Dendritic cell treated with granulocyte-macrophage colony-stimulating factor and Interleukin-4, amounts not matched to agents 40 ng/mL and 50 ng/mL, for 4 days (primary cell): ENCODE results near the gene PGM3.
"Not testable (repeated sequence)": the region's sequence is repeated elsewhere in the genome, so short reads cannot be mapped to it uniquely, and the experiment has no call there.

Experiments used
- H3K27ac Mint-ChIP-seq: one replicate; pipeline ENCODE4 v1.8.0; 2022; ENCODE audit warnings: mild to moderate bottlenecking, mixed read lengths
- H3K27me3 Mint-ChIP-seq: one replicate; pipeline ENCODE4 v1.8.0; 2022; ENCODE audit warnings: mild to moderate bottlenecking, mixed read lengths
- H3K36me3 Mint-ChIP-seq: one replicate; pipeline ENCODE4 v1.8.0; 2022; ENCODE audit warnings: low read depth, mixed read lengths
- H3K4me1 Mint-ChIP-seq: one replicate; pipeline ENCODE4 v1.8.0; 2022; ENCODE audit warnings: low read depth, mixed read lengths
- H3K4me3 Mint-ChIP-seq: one replicate; pipeline ENCODE4 v1.8.0; 2022; ENCODE audit warnings: mild to moderate bottlenecking, moderate library complexity, mixed read lengths
- H3K9me3 Mint-ChIP-seq: one replicate; pipeline ENCODE4 v1.8.0; 2022; ENCODE audit warnings: mixed read lengths
- intact Hi-C: fragments of 100-400 bp; cut with micrococcal nuclease; formaldehyde crosslinking; loops from one replicate; pipeline ENCODE4 v1.15.0; 2022

Gene PGM3

GRCh38 chr6:83198486-83199172 lies 5.6 kb upstream of the PGM3 start:
- no peaks in the 10 kb centered on the region for H3K9me3 Mint-ChIP-seq
- no peak overlapping the region for H3K27ac Mint-ChIP-seq
- H3K27me3 Mint-ChIP-seq = peaks cover 9% of the 10 kb centered on the region
- H3K4me3 Mint-ChIP-seq = no peak overlapping the region
- peaks cover 15% of the 10 kb centered on the region for H3K4me1 Mint-ChIP-seq
- intact Hi-C loops = loop anchor here (10.0 kb wide), 1 partner anchor 656 kb away; the partner anchor contains the start of genes CYB5R4 and RIPPLY2
- peaks cover 14% of the 10 kb centered on the region for H3K36me3 Mint-ChIP-seq

GRCh38 chr6:83193747-83194566 lies 892 bp upstream of the PGM3 start:
- Mint-ChIP-seq H3K27ac (peak overlapping the region; percentile 92), H3K4me3 (peak overlapping the region; percentile 93)

GRCh38 chr6:83192456-83192855 lies 609 bp downstream of the PGM3 start:
- Mint-ChIP-seq H3K4me1 (peaks cover 15% of the 10 kb centered on the region), H3K36me3 (peaks cover 27% of the 10 kb centered on the region), H3K4me3 (peak overlapping the region; percentile 93), H3K9me3 (no peaks in the 10 kb centered on the region), H3K27me3 (peaks cover 10% of the 10 kb centered on the region), H3K27ac (peak overlapping the region; percentile 92)
- intact Hi-C loops = loop anchor here (2.0 to 10.0 kb wide), 4 partner anchors 124 to 1440 kb away; partner anchors contain the start of genes CYB5R4, IBTK, RIPPLY2 and TENT5A

More at GRCh38 chr6:83193747-83194566, 892 bp upstream of the PGM3 start:
- Mint-ChIP-seq H3K36me3 (peaks cover 21% of the 10 kb centered on the region), H3K9me3 (no peaks in the 10 kb centered on the region), H3K27me3 (peaks cover 10% of the 10 kb centered on the region), H3K4me1 (peaks cover 15% of the 10 kb centered on the region)
- intact Hi-C loops = loop anchor here (2.0 to 10.0 kb wide), 4 partner anchors 125 to 1442 kb away; partner anchors contain the start of genes CYB5R4, IBTK, RIPPLY2 and TENT5A

- not testable (repeated sequence) for H3K9me3 Mint-ChIP-seq, H3K4me3 Mint-ChIP-seq, H3K27me3 Mint-ChIP-seq, H3K27ac Mint-ChIP-seq
- Mint-ChIP-seq H3K36me3 (peaks cover 27% of the 10 kb centered on the region), H3K4me1 (peaks cover 15% of the 10 kb centered on the region)
- intact Hi-C loops = loop anchor here (2.0 to 10.0 kb wide), 4 partner anchors 123 to 1440 kb away; partner anchors contain the start of genes CYB5R4, IBTK, RIPPLY2 and TENT5A
These were observed 1.1 kb downstream of the PGM3 start for GRCh38 chr6:83191974-83192373.

- Mint-ChIP-seq H3K27me3 (peaks cover 10% of the 10 kb centered on the region), H3K9me3 (no peaks in the 10 kb centered on the region), H3K4me1 (peaks cover 15% of the 10 kb centered on the region), H3K36me3 (peaks cover 36% of the 10 kb centered on the region), H3K4me3 (no peak overlapping the region), H3K27ac (no peak overlapping the region)
- intact Hi-C loops = loop anchor here (5.0 to 10.0 kb wide), 3 partner anchors 664 to 1438 kb away; partner anchors contain the start of genes CYB5R4, IBTK, RIPPLY2 and TENT5A
These were observed 2.4 kb downstream of the PGM3 start for GRCh38 chr6:83190626-83191025.

- intact Hi-C loops = no loop called here
These were observed 4.6 kb downstream of the PGM3 start for GRCh38 chr6:83188501-83188900.

GRCh38 chr6:83185096-83185495 lies 8.0 kb downstream of the PGM3 start:
- H3K4me3 Mint-ChIP-seq = no peak overlapping the region
- H3K36me3 Mint-ChIP-seq = peaks cover 73% of the 10 kb centered on the region
- intact Hi-C loops = no loop called here
- H3K27ac Mint-ChIP-seq = no peak overlapping the region
- H3K27me3 Mint-ChIP-seq = no peaks in the 10 kb centered on the region
- no peaks in the 10 kb centered on the region for H3K4me1 Mint-ChIP-seq
- H3K9me3 Mint-ChIP-seq = no peaks in the 10 kb centered on the region

More at GRCh38 chr6:83188501-83188900, 4.6 kb downstream of the PGM3 start:
- peaks cover 7% of the 10 kb centered on the region for H3K4me1 Mint-ChIP-seq
- no peaks in the 10 kb centered on the region for H3K27me3 Mint-ChIP-seq
- H3K9me3 Mint-ChIP-seq = no peaks in the 10 kb centered on the region
- H3K27ac Mint-ChIP-seq = no peak overlapping the region
- no peak overlapping the region for H3K4me3 Mint-ChIP-seq
- peaks cover 52% of the 10 kb centered on the region for H3K36me3 Mint-ChIP-seq

GRCh38 chr6:83183082-83183828 lies 9.8 kb downstream of the PGM3 start:
- Mint-ChIP-seq H3K4me3 (no peak overlapping the region), H3K27me3 (no peaks in the 10 kb centered on the region), H3K36me3 (peaks cover 72% of the 10 kb centered on the region), H3K4me1 (no peaks in the 10 kb centered on the region), H3K9me3 (no peaks in the 10 kb centered on the region), H3K27ac (no peak overlapping the region)
- intact Hi-C loops = no loop called here

- intact Hi-C loops = no loop called here
- no peak overlapping the region for H3K4me3 Mint-ChIP-seq
- no peak overlapping the region for H3K27ac Mint-ChIP-seq
- H3K4me1 Mint-ChIP-seq = no peaks in the 10 kb centered on the region
- no peaks in the 10 kb centered on the region for H3K27me3 Mint-ChIP-seq
- peaks cover 82% of the 10 kb centered on the region for H3K36me3 Mint-ChIP-seq
- no peaks in the 10 kb centered on the region for H3K9me3 Mint-ChIP-seq
These were observed 11.0 kb downstream of the PGM3 start for GRCh38 chr6:83182114-83182513.

- peaks cover 86% of the 10 kb centered on the region for H3K36me3 Mint-ChIP-seq
- no peaks in the 10 kb centered on the region for H3K9me3 Mint-ChIP-seq
- H3K27ac Mint-ChIP-seq = no peak overlapping the region
- intact Hi-C loops = no loop called here
- H3K4me1 Mint-ChIP-seq = no peaks in the 10 kb centered on the region
- H3K4me3 Mint-ChIP-seq = no peak overlapping the region
- no peaks in the 10 kb centered on the region for H3K27me3 Mint-ChIP-seq
These were observed 12.6 kb downstream of the PGM3 start for GRCh38 chr6:83180426-83180950.

- H3K27me3 Mint-ChIP-seq = no peaks in the 10 kb centered on the region
- peaks cover 79% of the 10 kb centered on the region for H3K36me3 Mint-ChIP-seq
These were observed 16.8 kb downstream of the PGM3 start for GRCh38 chr6:83176246-83176645.

GRCh38 chr6:83169511-83169910 lies 23.6 kb downstream of the PGM3 start:
- H3K9me3 Mint-ChIP-seq = no peaks in the 10 kb centered on the region
- H3K27me3 Mint-ChIP-seq = no peaks in the 10 kb centered on the region
- no peaks in the 10 kb centered on the region for H3K4me1 Mint-ChIP-seq
- peaks cover 100% of the 10 kb centered on the region for H3K36me3 Mint-ChIP-seq
- no peak overlapping the region for H3K4me3 Mint-ChIP-seq
- no peak overlapping the region for H3K27ac Mint-ChIP-seq
- intact Hi-C loops = no loop called here

More at GRCh38 chr6:83176246-83176645, 16.8 kb downstream of the PGM3 start:
- Mint-ChIP-seq H3K4me1 (no peaks in the 10 kb centered on the region), H3K27ac (no peak overlapping the region), H3K9me3 (no peaks in the 10 kb centered on the region), H3K4me3 (no peak overlapping the region)
- intact Hi-C loops = no loop called here

GRCh38 chr6:83169106-83169505 lies 24.0 kb downstream of the PGM3 start:
- H3K36me3 Mint-ChIP-seq = peaks cover 100% of the 10 kb centered on the region
- no peak overlapping the region for H3K4me3 Mint-ChIP-seq
- no peaks in the 10 kb centered on the region for H3K4me1 Mint-ChIP-seq
- no peaks in the 10 kb centered on the region for H3K27me3 Mint-ChIP-seq
- intact Hi-C loops = no loop called here
- H3K9me3 Mint-ChIP-seq = no peaks in the 10 kb centered on the region
- H3K27ac Mint-ChIP-seq = no peak overlapping the region
